Activated T-cell treated with anti-CD3 and anti-CD28 coated beads for 24 hours (primary cell): Measurements from ENCODE around the gene VTA1.

Experiments used
- DNase-seq: peaks from one replicate; pipeline ENCODE4 v3.0.0-alpha.2; 2020; ENCODE audit warnings: low read depth

The VTA1 gene

GRCh38 chr6:142271476-142271875 lies 124.4 kb downstream of the VTA1 start:
- DNase-seq: no peak
